NCI-H187 (cell line): Measurements from ENCODE around the gene SSR3.
"Not testable (repeated sequence)": the region's sequence is repeated elsewhere in the genome, so short reads cannot be mapped to it uniquely, and the experiment has no call there.

Experiments
- DNase-seq, 2 experiments: peaks; one replicate each; lab custom pipeline; 2025; lab: John Stamatoyannopoulos, UW

Gene SSR3

DNA sequence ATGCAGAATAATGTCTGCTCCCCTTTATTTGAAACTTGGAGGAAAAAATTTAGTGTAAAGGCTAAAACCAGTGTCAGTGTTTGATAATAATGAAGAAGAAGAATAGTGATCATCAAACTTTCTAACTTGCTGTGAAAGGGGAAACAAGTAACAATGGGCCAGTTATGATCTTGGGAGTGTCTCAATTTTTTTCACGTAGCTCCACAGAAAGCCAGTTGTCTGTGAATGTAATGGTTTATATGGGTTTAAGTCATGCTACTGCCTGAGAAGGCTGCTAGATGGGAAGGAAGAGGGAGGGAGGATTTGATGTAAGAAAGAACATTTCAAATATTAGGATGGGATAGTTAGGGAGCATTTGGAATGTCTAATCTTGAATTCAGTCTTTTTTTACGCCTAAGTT, 21.1 kb upstream of the SSR3 start:
- DNase-seq = no peak

DNA sequence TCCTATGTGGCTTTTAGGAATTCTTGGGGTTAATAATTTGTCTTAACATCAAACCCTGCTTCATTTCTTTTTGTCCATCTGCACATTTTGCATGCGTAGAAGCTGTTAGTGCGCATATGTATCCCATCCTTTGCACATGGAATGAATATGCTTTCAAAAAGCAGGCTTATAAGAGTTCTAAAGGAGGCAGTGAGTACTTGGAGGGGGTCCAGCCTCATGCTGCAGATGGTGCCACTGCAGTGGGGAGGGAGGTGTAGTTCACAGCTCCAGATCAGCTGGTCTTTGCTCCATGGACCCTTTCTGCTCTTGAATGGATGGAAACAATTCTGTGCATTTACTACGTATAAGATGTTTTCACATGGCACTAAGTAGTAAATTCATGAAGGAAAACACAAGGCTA, 20.7 kb upstream of the SSR3 start:
- no peak for DNase-seq

DNA sequence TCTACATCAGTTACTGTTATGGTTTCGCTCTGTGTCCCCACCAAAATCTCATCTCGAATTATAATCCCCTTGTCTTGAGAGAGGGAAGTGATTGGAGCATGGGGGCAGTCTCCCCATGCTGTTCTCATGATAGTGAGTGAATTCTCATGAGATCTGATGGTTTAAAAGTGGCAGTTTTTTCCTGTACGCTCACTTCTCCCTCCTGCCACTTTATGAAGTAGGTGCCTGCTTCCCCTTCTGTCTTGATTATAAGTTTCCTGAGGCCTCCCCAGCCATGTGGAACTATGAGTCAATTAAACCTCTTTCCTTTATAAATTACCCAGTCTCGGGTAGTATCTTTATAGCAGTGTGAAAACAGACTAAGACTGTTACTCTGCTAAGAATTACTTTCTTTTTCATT, 15.0 kb upstream of the SSR3 start:
- DNase-seq = not testable (repeated sequence)

DNA sequence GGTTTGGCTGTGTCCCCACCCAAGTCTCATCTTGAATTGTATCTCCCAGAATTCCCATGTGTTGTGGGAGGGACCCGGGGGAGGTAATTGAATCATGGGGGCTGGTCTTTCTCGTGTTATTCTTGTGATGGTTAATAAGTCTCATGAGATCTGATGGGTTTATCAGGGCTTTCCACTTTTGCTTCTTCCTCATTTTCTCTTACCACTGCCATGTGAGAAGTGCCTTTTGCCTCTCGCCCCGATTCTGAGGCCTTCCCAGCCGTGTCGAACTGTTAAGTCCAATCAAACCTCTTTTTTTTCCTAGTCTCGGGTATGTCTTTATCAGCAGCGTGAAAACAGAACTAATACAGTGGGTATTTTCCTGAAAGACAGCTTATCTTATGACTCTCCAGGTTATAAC, 14.1 kb upstream of the SSR3 start:
- DNase-seq = not testable (repeated sequence)

DNA sequence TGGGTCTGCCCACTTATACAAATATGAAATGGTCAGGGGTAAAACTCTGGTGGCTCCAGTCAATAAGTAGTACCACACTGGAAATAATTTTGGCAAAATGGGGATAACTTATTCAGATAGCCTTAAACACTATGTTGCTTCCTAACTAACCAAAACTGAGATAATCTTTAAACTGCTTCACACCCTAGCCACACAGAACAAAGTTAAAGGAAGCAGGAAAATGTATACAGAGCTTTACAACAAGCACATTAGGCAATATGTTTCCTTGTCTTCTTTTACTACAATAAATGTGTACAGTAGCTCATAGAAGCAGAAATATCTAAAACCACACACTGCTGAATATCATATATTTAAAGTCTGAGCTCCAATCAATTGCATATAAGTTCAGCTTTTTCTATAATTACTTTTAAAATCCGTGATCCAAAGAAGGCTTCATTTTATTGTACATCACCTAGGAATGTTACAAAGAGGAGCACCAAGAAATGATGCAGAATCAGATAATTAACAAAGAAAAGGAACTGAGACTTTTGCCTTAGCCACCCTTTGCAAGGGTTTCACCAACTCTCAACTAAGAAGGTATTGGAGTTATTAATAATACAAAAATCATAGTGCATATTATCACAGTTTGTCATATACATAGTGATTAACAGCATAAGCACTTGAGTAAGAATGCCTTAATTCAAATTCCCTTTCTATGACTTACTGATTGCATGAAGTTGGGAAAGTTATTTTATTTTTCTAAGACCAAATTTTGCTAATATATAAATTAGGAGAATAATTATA, 9.2 kb upstream of the SSR3 start:
- no peak for DNase-seq

DNA sequence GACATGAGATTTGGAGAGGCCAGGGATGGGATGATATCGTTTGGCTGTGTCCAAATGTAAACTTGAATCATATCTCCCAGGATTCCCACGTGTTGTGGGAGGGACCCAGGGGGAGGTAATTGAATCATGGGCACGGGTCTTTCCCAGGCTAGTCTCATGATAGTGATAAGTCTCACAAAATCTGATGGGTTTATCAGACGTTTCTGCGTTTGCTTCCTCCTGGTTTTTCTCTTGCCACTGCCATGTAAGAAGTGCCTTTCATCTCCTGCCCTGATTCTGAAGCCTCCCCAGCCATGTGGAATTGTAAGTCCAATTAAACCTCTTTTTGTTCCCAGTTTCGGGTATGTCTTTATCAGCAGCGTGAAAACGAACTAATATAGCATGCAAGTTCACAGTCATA, 7.6 kb upstream of the SSR3 start:
- not testable (repeated sequence) for DNase-seq

DNA sequence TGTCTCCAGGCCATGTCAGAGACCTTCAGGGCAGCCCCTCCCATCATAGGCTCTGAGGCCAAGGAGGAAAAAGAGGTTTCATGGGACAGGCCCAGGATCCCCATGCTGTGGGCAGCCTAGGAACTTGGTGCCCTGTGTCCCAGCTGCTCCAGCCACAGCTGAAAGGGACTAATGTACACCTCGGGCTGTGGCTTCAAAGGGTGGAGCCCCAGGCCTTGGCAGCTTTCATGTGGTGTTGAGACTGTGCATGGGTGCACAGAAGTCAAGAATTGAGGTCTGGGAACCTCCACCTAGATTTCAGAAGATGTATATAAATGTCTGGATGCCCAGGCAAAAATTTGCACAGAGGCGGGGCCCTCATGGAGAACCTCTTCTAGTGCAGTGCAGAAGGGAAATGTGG, 6.6 kb upstream of the SSR3 start:
- DNase-seq = no peak

DNA sequence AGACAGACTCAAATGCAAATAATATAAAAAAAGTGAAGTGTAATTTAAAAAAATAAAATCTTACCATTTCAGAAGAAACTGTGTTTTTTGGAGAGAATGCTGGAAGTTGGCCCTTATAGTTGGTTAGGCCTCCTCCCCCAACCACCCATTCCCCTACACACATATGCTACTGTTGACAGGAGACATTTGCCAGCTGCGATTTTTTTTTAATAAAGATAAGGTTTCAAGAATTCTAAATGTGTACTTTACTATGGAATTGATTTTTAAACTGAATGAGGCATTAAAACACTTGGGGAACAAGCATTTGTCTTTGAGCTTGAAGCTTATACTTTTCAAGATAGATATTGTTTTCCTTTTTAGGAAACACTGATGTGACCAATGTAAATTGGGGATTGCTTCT, 4.4 kb upstream of the SSR3 start:
- no peak for DNase-seq

DNA sequence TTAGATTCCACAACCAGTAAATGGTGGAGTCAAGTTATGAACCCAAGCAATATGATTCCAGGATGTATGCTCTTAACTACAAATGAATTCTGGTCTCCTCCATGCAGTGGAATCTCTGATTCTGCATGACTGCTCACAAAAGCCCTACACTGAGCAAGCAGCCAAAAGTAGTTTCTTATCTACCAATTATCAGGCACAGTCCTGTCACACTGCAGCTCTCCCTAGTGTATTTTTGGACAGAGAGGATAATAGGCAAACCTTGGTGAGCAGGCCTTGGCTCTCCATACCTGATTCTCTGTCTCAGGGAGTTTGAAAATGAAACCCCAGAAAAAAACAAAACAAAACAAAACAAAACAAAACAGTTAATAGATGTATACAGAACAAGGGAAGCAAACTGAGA, 3.5 kb upstream of the SSR3 start:
- DNase-seq = no peak

DNA sequence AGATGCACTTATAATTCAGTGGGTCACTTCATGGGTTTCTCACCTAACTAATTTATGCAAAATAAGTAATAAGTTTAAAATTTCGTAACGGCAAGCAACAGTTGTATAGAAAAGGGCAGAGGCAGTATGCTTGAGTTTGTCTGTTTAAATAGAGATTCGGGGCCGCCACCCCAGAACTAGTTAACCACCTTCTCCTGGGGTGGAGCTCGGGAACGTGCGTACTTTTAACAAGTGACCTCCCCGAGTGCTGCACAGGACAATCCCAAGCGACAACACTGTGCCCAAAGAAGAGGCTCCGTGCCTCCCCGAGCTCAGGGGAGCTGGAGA, 439 bp downstream of the SSR3 start:
- no peak for DNase-seq

DNA sequence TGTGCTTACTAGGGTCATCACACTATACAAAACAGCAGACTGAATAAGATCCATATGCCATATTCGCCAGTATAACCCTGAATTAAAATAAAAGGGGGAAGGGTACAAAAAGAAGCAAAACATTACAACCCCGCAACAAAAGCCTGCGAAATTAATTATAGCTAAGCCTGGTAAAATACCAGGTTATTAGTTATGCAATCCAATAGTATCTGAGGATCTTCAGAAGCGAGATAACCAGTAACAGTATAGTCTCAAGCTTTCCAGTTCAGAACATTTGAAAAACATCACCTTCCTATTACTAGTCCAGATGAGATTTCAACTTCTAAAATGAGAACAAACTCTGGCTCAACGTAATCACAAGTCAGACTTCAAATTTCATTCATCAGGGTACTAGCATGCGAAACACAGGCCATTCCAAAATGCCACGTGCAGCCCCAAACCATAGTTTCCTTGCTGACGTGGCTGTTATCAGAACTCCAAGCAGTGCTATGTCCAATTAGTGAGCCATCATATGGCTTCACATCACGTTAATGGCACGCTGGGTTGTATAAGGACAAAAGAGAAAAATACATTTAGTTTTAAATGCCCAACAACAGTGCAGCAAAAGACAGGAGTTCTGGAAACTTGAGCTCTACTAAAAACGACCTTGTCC, 1.1 kb downstream of the SSR3 start:
- no peak for DNase-seq

DNA sequence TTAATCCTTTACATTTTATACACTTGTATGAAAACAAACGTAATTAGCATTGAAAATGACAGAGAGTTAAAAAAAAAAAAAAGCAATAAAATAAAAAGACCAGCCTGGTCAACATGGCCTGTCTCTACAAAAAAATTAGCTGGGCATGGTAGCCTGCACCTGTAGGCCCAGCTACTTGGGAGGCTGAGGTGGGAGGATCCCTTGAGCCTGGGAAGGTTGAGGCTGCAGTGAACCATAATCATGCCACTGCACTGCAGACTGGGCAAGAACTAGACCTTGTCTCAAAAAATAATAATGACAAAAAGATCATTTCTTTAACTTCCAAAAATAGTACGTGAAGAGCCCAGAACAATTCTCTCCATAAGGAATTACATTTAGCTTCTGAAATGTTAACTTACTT, 1.9 kb downstream of the SSR3 start:
- DNase-seq = no peak

DNA sequence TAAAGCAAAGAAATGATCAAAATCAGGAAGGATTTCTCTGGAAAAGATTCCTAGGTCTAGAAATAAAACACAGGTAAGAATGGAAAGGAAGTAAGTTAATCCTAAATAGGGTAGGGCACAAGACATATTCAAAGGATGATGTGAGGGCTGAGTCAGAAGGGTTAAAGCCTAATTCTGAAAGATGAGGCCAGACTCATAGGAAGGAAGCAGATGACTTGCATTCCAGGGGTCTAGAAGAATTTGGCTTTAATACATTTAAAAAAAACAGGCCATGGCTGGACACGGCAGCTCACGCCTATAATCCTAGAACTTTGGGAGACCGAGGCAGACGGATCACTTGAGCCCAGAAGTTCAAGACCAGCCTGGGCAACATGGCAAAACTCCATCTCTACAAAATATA, 3.2 kb downstream of the SSR3 start:
- DNase-seq = no peak

DNA sequence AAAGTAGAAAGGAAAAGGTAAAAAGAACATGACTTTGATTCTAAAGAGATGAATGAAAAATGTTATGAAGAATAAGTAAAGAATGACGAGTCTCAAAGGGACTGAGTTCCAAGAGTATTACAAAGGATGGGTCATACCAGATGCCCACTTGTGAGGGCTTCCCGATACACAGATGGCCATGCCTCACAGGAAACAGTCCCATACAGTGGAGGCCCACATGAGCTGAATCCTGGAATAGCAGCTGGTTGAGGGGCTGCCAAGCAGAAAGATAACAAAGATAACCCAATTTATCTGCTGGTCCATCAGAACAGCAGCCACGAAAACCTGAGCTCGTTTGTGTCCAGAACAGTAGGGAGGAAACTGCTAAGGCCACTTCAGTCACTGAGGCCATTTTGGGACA, 3.7 kb downstream of the SSR3 start:
- DNase-seq = no peak

DNA sequence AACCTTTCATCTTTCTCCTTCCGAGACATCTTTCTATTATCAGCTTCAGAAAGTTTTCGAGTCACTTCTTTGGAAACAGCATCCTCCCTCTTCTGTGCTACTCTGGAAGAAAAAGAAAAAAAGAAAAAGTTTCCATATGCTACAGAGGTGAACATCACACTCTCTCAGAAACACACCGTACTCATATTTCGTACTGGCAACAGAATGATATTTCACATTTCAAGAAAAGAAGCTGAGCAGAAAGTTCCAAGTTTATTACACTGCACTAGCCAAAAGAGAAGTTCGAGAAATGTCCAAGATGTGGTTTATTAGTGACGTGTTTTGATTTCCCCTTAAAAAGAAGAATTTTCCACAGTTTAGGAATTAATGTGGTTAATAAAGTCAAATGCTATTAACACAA, 6.0 kb downstream of the SSR3 start:
- no peak for DNase-seq

DNA sequence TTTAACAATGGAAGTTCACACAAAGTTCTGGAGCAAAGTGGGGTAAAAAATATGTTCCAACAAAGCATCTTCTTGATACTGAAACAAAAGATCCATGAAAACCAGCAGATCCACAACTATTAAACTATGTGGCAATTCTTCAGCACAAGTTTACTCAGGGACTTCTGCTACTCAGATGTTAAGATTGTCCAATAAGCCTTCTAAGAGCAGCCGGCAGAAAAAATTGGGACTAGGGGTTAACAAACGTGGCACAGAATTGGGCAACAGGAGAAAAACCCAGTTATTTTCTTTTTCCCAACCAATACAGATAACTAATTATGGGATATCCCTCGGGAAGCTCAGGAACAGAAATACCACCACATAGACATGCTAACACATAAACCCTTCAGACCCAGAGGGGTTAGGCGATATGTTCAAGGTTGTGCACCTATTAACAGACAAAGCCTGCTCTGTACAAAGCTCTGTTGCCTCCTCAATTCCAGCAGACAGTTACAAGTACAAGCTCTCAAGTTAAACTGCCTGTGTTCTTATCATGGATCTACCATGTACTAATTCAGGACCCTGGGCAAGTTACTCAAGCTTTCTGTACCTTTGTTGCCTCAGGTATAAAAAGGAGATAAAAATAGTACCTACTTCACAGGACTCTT, 6.8 kb downstream of the SSR3 start:
- no peak for DNase-seq

DNA sequence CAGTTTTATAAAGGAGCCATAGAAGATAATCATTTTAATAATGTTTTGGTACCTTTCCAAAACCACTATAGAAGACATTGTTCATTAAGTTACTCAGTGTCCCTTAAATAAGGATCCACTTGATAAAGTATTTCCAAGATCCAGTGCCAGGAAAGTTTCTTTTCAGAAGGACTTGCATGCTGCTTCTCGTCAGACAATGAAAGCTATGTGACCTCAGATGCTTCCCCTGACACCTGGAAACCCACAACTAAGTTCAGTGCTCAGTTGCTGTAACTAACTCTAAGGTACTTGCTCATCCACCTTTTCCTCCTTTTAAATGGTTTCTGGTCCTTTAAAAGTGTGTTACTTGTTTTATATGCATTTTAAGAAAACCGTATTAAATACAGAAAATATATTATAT, 7.3 kb downstream of the SSR3 start:
- no peak for DNase-seq

DNA sequence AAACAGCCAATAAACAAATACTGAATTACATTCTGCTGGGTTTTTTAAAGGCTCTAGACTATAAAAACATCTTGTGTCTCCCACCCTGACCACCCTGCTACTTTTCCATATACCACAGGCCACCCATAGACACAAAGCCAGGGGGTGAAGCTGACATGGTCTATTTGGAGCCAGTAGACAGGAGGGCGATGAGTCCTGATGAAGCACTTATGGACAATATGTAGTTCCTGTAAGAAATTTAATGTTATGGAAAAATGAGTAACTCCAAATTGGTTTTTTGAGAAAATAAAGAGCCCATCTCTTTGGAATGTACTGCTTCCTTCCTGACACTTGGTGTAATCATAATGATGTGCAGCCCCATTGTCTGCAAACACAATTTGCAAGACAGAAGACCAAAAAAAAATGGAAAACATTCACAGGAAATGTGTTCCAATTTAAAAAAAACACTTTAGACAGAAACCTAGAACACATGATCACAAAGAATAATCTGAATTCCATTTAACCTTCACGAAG, 11.8 kb downstream of the SSR3 start:
- no peak for DNase-seq

DNA sequence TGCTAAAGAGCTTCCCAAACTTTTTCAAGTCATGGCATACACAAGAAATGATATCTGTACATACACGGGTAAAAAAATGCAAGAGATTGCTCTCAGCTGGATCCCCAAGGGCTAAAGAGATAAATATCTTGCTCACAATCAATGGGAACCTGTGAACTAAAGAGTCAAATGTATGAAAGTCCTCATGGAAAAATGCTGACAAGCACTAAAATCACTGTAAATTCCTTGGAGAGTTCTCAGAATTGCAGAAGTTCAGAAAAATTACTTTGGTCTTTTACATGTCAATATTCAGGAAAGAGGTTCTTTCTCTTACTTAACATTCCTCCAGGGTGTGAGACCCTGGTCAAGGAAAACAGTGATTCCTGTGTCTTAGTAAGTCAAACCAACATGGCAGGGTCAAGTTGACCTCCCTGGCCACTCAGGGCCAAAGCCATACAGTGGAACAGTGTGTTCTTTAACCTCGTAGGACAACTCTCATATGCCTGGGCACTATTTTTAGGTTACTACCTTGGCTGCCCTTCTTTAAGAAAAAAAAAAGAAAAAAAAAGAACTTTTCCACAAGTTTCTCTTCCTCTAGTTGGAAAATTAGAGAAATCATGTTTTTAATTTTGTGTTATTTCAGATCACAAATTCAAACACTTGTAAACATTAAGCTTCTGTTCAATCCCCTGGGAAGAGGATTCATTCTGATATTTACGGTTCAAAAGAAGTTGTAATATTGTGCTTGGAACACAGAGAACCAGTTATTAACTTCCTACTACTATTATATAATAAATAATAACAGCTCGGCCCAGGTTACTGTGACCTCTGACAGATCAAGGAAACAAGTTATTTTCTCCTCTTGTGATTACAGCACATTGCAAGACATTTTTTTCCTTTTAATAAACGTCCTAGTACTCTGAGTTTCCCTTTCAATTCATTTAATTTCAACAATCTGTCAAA, 12.5 kb downstream of the SSR3 start:
- no peak for DNase-seq

DNA sequence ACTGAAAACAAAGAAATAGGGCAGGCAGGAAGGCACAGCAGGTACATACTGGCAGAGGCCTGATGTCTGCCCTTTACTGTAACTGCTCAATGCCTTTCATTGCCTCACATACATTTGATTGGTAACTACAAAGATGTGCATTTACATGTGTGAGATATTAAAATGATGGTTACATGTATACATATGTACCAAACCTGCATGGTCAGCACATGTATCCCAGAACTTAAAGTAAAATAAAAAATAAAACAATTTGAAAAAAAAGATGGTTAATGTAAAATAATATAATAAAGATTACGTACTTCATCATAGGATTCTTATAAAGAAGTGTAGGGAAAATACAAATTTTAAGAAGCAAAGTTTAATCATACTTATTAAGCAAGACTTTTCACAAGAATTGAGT, 15.1 kb downstream of the SSR3 start:
- no peak for DNase-seq

DNA sequence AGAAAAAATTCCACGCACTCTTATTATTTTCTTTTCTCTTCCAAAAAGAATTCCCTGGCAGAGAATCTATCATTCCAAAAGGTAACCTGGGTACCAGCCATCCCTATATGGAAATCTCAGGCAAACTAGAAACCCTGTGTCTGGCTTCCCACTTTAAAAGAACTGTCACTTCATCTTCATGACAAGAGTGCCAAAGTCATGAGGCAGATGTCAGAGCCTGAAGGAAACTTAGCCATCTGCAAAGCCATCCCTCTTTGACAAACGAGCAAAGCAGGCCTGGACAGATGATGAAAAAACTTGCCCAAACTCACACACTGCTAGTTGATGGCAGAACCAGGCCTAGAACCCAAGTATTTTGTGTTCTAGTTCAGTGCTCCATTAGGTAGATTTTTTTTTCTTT, 15.9 kb downstream of the SSR3 start:
- DNase-seq = no peak
